Osteocyte (in vitro differentiated cells): ENCODE data around the gene EPS8. TPM values are rescaled to one million over a fixed set of nuclear protein-coding genes. Genes with fewer than 3 reads are reported as not detected.

ENCODE experiments used
- DNase-seq: peaks from one replicate; pipeline ENCODE4 v3.0.0; 2021; ENCODE audit warnings: mixed read lengths; ENCODE audit not compliant: unreplicated experiment; ENCODE audit errors: extremely low spot score
- H3K27ac Mint-ChIP-seq: one replicate; pipeline ENCODE4 v1.8.0; 2021; ENCODE audit warnings: mild to moderate bottlenecking, mixed read lengths; ENCODE audit not compliant: unreplicated experiment
- H3K27me3 Mint-ChIP-seq: one replicate; pipeline ENCODE4 v1.8.0; 2021; ENCODE audit warnings: mixed read lengths; ENCODE audit not compliant: unreplicated experiment
- H3K36me3 Mint-ChIP-seq: one replicate; pipeline ENCODE4 v1.8.0; 2021; ENCODE audit warnings: mixed read lengths; ENCODE audit not compliant: unreplicated experiment
- H3K4me1 Mint-ChIP-seq: one replicate; pipeline ENCODE4 v1.8.0; 2021; ENCODE audit warnings: mixed read lengths; ENCODE audit not compliant: unreplicated experiment
- H3K4me3 Mint-ChIP-seq: one replicate; pipeline ENCODE4 v1.8.0; 2021; ENCODE audit warnings: mild to moderate bottlenecking, moderate library complexity, mixed read lengths; ENCODE audit not compliant: unreplicated experiment
- H3K9me3 Mint-ChIP-seq: one replicate; pipeline ENCODE4 v1.8.0; 2021; ENCODE audit warnings: mixed read lengths; ENCODE audit not compliant: unreplicated experiment
- CTCF ChIP-seq: fragments of 200-600 bp; sonication (generic); IDR thresholded peaks from 2 replicates; pipeline ENCODE4 v1.5.0; 2021; ENCODE audit warnings: antibody characterized with exemption, mild to moderate bottlenecking, moderate library complexity
- total RNA-seq: library from RNA; stranded (reverse); gene quantifications from 2 replicates; pipeline ENCODE4 v1.2.1, GENCODE V29; 2021

The EPS8 gene
- total RNA-seq, 1 donor from 2014 or later, result 308 TPM

- Mint-ChIP-seq H3K9me3 (no peaks in the 10 kb centered on the region), H3K4me1 (peaks cover 95% of the 10 kb centered on the region), H3K36me3 (peaks cover 15% of the 10 kb centered on the region), H3K27ac (peak overlapping the region; percentile 96), H3K4me3 (peak overlapping the region; percentile 74), H3K27me3 (no peaks in the 10 kb centered on the region)
- no peak for DNase-seq
- no peak for TF ChIP-seq CTCF
Observed at GRCh38 chr12:15687583-15687982, 101.6 kb downstream of the EPS8 start.

GRCh38 chr12:15684896-15685658 lies 104.1 kb downstream of the EPS8 start:
- Mint-ChIP-seq H3K4me1 (peaks cover 84% of the 10 kb centered on the region), H3K9me3 (no peaks in the 10 kb centered on the region), H3K27me3 (no peaks in the 10 kb centered on the region), H3K27ac (peak overlapping the region; percentile 57), H3K4me3 (no peak overlapping the region), H3K36me3 (peaks cover 21% of the 10 kb centered on the region)
- no peak for TF ChIP-seq CTCF
- DNase-seq, result no peak

GRCh38 chr12:15682826-15683225 lies 106.4 kb downstream of the EPS8 start:
- Mint-ChIP-seq H3K4me3 (no peak overlapping the region), H3K27me3 (no peaks in the 10 kb centered on the region), H3K9me3 (no peaks in the 10 kb centered on the region), H3K36me3 (peaks cover 35% of the 10 kb centered on the region), H3K27ac (peak overlapping the region; percentile 53), H3K4me1 (peaks cover 75% of the 10 kb centered on the region)
- no peak for TF ChIP-seq CTCF
- DNase-seq, result no peak

GRCh38 chr12:15679151-15679550 lies 110.0 kb downstream of the EPS8 start:
- Mint-ChIP-seq H3K27ac (no peak overlapping the region), H3K9me3 (no peaks in the 10 kb centered on the region), H3K27me3 (no peaks in the 10 kb centered on the region), H3K4me1 (peaks cover 72% of the 10 kb centered on the region), H3K4me3 (no peak overlapping the region), H3K36me3 (peaks cover 44% of the 10 kb centered on the region)
- DNase-seq, result no peak
- no peak for TF ChIP-seq CTCF

- Mint-ChIP-seq H3K9me3 (no peaks in the 10 kb centered on the region), H3K27me3 (no peaks in the 10 kb centered on the region), H3K4me1 (peaks cover 73% of the 10 kb centered on the region), H3K4me3 (no peak overlapping the region), H3K36me3 (peaks cover 46% of the 10 kb centered on the region), H3K27ac (peak overlapping the region; percentile 79)
- no peak for TF ChIP-seq CTCF
- no peak for DNase-seq
Observed at GRCh38 chr12:15677726-15678201, 111.4 kb downstream of the EPS8 start.
